Stimulated activated naive B cell treated with anti-CD40 and anti-IgM and Interleukin-4, amounts not matched to agents 10 μg/mL and 1 μg/mL and 100 μg/mL, for 72 hours (primary cell): ENCODE results near the gene MOB1A.
A peak's percentile ranks its signal among the peaks of the same experiment; 100 is the strongest.
"Not testable (repeated sequence)": the region's sequence is repeated elsewhere in the genome, so short reads cannot be mapped to it uniquely, and the experiment has no call there.

Source experiments
- ATAC-seq, 2 donors: fragments of 150-1000 bp; cut with Tn5 transposase; replicated peaks; 2 replicates each; pipeline ENCODE4 v1.10.0; 2021; ENCODE audit warnings: moderate library complexity in 1 of 2
- DNase-seq: peaks from one replicate; pipeline ENCODE4 v3.0.0; 2021
- H3K27ac Mint-ChIP-seq: one replicate; pipeline ENCODE4 v1.8.0; 2022; ENCODE audit warnings: mild to moderate bottlenecking, mixed read lengths
- H3K27me3 Mint-ChIP-seq, 2 donors: one replicate each; pipeline ENCODE4 v1.8.0; 2022; ENCODE audit warnings: mixed read lengths in 2 of 2
- H3K36me3 Mint-ChIP-seq, 2 donors: one replicate each; pipeline ENCODE4 v1.8.0; 2022; ENCODE audit warnings: mixed read lengths in 2 of 2, mild to moderate bottlenecking in 1 of 2
- H3K4me1 Mint-ChIP-seq, 2 donors: one replicate each; pipeline ENCODE4 v1.8.0; 2022; ENCODE audit warnings: mixed read lengths in 2 of 2, mild to moderate bottlenecking in 1 of 2
- H3K4me3 Mint-ChIP-seq, 2 donors: one replicate each; pipeline ENCODE4 v1.8.0; 2022; ENCODE audit warnings: mild to moderate bottlenecking in 2 of 2, mixed read lengths in 2 of 2, moderate library complexity in 1 of 2
- H3K9me3 Mint-ChIP-seq, 2 donors: one replicate each; pipeline ENCODE4 v1.8.0; 2022; ENCODE audit warnings: mixed read lengths in 2 of 2, mild to moderate bottlenecking in 1 of 2

The MOB1A gene

DNA sequence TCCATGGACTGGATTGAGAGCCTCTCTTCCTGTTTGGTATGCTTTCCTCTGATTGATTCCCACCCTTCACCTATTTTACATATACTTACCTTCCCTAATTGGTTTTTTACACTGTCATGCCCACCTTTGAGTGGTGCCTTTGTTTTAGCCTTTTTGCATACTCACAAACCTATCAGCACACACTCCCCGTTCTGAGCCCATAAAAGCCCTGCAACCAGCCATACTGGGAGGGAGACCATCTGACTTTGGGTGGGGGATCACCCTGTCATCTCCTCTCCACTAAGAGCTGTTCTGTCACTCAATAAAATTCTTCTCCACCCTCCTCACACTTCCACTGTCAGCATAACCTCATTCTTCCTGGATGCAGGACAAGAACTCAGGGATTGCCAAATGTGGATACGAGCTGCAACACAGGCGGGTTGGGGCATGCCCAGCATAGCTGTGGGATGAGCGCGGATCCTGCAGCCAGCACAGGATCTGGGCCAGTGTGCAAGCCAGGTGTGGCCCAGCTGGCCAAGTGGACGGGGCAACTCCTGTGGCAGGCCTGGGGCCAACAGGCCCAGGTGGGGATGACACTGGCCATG lies 9.4 kb upstream of the MOB1A start:
- Mint-ChIP-seq H3K4me1 (peaks cover 22 to 50% of the 10 kb centered on the region in 2 donors), H3K36me3 (no peaks in the 10 kb centered on the region), H3K27me3 (peaks cover 0 to 3% of the 10 kb centered on the region in 2 donors), H3K27ac (no peak overlapping the region), H3K9me3 (no peaks in the 10 kb centered on the region), H3K4me3 (no peak overlapping the region)
- DNase-seq (no peak), ATAC-seq (no peak)

DNA sequence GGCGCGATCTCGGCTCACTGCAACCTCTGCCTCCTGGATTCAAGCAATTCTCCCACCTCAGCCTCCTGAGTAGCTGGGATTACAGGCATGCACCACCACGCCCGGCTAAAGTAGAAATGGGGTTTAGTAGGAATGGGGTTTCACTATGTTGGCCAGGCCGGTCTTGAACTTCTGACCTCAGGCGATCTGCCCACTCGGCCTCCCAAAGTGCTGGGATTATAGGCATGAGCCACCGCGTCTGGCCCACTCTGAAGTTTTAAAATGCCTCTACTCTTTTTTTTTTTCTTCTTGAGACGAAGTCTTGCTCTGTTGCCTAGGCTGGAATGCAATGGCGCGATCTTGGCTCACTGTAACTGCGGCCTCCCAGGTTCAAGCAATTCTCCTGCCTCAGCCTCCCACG lies 8.0 kb upstream of the MOB1A start:
- H3K36me3 Mint-ChIP-seq, H3K4me3 Mint-ChIP-seq, H3K27me3 Mint-ChIP-seq, ATAC-seq, H3K9me3 Mint-ChIP-seq, DNase-seq: not testable (repeated sequence)
- Mint-ChIP-seq H3K4me1 (peaks cover 24 to 58% of the 10 kb centered on the region in 2 donors), H3K27ac (peak overlapping the region; percentile 96)

DNA sequence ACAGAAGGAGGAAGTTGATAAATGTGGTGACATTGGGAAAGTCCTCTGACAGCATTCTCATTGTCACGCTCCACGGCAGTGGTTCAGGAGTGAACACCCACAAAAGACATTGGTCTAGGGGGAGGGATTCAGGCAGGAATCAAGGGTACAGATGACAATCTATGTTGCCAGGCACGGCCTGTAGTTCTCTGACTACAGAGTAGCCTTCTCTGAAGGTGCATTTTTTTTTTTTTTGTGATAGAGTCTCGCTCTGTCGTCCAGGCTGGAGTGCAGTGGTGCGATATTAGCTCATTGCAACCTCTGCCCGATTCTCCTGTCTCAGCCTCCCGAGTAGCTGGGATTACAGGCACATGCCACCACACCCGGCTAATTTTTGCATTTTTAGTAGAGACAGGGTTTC lies 7.4 kb upstream of the MOB1A start:
- Mint-ChIP-seq H3K27me3 (peaks cover 0 to 1% of the 10 kb centered on the region in 2 donors), H3K9me3 (no peaks in the 10 kb centered on the region), H3K36me3 (no peaks in the 10 kb centered on the region), H3K27ac (peak overlapping the region; percentile 96), H3K4me3 (peak overlapping the region; percentile 36 to 79), H3K4me1 (peaks cover 24 to 63% of the 10 kb centered on the region in 2 donors)
- ATAC-seq (peak; percentile 88 to 89), DNase-seq (peak; percentile 87)

DNA sequence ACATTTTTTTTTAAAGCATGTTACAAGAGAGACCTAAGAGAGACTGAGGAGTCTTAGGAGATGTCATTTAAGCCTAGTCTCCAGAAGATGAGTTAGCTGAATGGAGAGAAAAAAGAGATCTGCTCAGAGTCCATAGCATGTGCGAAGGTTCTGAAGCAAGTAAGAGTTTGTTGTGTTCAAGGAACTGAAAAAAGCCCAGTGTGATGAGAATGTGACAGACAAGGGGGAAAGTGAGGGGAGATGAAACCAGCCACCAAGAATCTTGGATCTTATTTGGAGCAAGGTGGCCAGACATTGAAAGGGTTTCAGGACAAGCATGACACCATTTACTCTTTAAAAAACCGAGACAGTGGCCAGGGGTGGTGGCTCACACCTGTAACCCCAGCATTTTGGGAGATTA lies 5.2 kb upstream of the MOB1A start:
- Mint-ChIP-seq H3K27ac (peak overlapping the region; percentile 96), H3K4me3 (peak overlapping the region; percentile 0), H3K27me3 (no peaks in the 10 kb centered on the region), H3K4me1 (peaks cover 28 to 70% of the 10 kb centered on the region in 2 donors), H3K9me3 (peaks cover 0 to 1% of the 10 kb centered on the region in 2 donors), H3K36me3 (peaks cover 2 to 4% of the 10 kb centered on the region in 2 donors)
- DNase-seq (no peak), ATAC-seq (no peak)

DNA sequence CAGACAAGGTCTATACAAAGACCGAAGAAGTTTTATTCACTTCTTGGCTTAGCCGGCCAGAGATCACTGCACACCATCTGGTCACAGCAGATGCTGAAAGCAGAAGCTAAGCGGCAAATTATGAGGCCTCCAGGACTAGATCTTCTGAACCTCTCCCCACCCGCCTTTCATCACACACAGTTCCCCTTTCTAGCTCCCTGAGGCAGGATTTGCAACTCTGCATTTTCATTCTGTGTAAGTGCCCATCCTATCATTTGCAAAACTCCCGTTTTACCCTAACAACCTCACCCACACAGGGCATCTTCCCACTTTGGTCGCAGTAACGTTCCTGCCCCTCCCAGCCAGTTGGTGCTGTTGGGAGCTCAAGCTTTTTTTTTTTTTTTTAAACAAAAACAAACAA lies 3.1 kb upstream of the MOB1A start:
- H3K4me1 Mint-ChIP-seq: peaks cover 29 to 63% of the 10 kb centered on the region in 2 donors
- H3K27ac Mint-ChIP-seq: peak overlapping the region; percentile 100
- peaks cover 0 to 1% of the 10 kb centered on the region in 2 donors for H3K9me3 Mint-ChIP-seq
- ATAC-seq: peak; percentile 58 to 63
- no peaks in the 10 kb centered on the region for H3K27me3 Mint-ChIP-seq
- H3K4me3 Mint-ChIP-seq: peak overlapping the region; percentile 65 to 78
- peak; percentile 81 for DNase-seq
- peaks cover 8 to 10% of the 10 kb centered on the region in 2 donors for H3K36me3 Mint-ChIP-seq

DNA sequence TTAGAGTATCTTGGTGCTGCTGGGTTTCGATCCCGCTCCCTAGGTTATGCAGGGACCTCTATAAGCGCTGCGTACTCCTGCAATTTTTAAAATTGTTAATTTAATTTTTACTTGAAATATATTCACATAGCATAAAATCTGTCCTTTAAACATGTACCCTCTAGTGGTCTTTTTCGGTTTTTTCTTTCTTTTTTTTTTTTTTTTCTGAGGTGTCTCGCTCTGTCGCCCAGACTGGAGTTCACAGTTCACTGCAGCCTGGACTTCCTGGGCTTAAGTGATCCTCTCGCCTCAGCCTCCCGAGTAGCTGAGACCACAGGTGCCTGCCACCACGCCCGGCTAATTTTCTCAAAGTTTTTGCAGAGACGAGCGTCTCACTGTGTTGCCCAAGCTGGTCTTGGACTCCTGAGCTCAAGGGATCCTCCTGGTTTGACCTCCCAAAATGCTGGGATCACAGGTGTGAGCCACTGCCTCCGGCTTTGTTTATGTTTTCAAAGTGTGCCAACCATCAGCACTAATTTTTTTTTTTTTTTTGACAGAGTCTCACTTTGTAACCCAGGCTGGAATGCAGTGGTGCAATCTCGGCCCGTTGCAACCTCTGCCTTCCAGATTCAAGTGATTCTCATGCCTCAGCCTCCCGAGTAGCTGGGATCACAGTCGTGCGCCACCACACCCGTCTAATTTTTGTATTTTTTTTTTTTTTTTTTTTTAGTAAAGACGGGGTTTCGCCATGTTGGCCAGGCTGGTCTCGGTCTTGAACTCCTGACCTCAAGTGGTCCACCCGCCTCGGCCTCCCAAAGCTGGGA lies 585 bp upstream of the MOB1A start:
- no peak for DNase-seq
- peak; percentile 14 to 16 for ATAC-seq
- H3K4me1 Mint-ChIP-seq: peaks cover 24 to 61% of the 10 kb centered on the region in 2 donors

DNA sequence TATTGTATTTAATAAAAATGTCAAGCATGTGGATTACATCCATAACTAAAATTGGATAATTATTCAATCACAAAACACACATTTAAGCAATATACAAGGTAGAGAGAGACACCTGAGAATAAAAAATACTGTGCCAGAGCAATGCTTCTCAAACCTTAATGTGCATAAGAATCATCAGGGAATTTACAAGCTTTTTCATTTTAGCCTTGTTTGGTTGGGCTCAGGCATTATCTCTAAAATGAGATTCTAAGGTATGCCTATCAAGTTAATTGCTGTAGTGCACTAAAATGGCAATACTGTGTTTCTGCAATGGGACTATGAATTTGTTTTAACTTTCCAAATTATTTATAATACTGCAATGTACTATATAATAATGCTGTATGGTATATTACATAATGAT lies 983 bp downstream of the MOB1A start:
- Mint-ChIP-seq H3K9me3 (peaks cover 0 to 1% of the 10 kb centered on the region in 2 donors), H3K27me3 (no peaks in the 10 kb centered on the region), H3K4me3 (peak overlapping the region; percentile 83 to 94), H3K36me3 (peaks cover 20 to 37% of the 10 kb centered on the region in 2 donors), H3K27ac (no peak overlapping the region), H3K4me1 (peaks cover 22 to 63% of the 10 kb centered on the region in 2 donors)
- ATAC-seq (no peak), DNase-seq (no peak)

More for the DNA sequence above, 585 bp upstream of the MOB1A start:
- peaks cover 20 to 30% of the 10 kb centered on the region in 2 donors for H3K36me3 Mint-ChIP-seq
- peak overlapping the region; percentile 83 to 94 for H3K4me3 Mint-ChIP-seq
- peak overlapping the region; percentile 97 for H3K27ac Mint-ChIP-seq
- peaks cover 0 to 1% of the 10 kb centered on the region in 2 donors for H3K9me3 Mint-ChIP-seq
- no peaks in the 10 kb centered on the region for H3K27me3 Mint-ChIP-seq

DNA sequence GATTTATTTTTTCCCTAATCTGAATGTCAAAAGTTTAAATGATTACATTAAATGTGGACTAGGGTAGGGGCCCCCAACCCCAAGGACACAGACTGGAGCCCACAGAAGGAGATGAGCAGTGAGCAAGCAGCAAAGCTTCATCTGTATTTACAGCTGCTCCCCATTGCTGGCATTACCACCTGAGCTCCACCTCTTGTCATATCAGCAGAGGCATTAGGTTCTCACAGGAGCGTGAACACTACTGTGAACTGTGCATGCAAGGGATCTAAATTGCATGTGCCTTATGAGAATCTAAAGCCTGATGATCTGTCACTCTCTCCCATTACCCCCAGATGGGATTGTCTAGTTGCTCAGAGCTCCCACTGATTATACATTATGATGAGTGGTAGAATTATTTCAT lies 3.8 kb downstream of the MOB1A start:
- DNase-seq (no peak), ATAC-seq (no peak)
- peak overlapping the region; percentile 59 for H3K27ac Mint-ChIP-seq
- peak overlapping the region in 1 of 2 donors; percentile 94 for H3K4me3 Mint-ChIP-seq
- peaks cover 30 to 53% of the 10 kb centered on the region in 2 donors for H3K36me3 Mint-ChIP-seq
- no peaks in the 10 kb centered on the region for H3K27me3 Mint-ChIP-seq
- peaks cover 0 to 1% of the 10 kb centered on the region in 2 donors for H3K9me3 Mint-ChIP-seq
- peaks cover 26 to 54% of the 10 kb centered on the region in 2 donors for H3K4me1 Mint-ChIP-seq

DNA sequence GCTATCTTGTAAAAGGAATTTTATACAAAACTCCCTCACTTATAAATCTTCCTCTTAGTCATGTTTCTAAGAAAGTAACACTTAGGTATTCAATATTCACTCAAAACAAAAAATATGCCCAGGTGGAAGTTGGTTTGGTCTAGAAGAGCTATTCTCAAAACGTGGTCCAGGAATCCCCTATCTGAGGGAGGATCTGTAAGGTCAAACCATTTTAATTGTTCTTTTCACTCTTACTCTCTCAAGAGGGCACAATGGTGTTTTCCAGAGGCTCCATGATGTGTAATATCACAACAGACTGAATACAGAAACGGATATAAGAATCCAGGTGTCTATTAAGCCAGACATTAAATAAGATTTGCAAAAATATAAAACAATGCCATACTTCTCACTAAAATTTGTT lies 9.9 kb downstream of the MOB1A start:
- peak overlapping the region; percentile 86 for H3K27ac Mint-ChIP-seq
- H3K4me1 Mint-ChIP-seq: peaks cover 22 to 40% of the 10 kb centered on the region in 2 donors
- H3K9me3 Mint-ChIP-seq: peaks cover 0 to 2% of the 10 kb centered on the region in 2 donors
- peak; percentile 96 to 98 for ATAC-seq
- no peak for DNase-seq
- no peaks in the 10 kb centered on the region for H3K27me3 Mint-ChIP-seq
- peak overlapping the region; percentile 14 to 51 for H3K4me3 Mint-ChIP-seq
- H3K36me3 Mint-ChIP-seq: peaks cover 30 to 56% of the 10 kb centered on the region in 2 donors

DNA sequence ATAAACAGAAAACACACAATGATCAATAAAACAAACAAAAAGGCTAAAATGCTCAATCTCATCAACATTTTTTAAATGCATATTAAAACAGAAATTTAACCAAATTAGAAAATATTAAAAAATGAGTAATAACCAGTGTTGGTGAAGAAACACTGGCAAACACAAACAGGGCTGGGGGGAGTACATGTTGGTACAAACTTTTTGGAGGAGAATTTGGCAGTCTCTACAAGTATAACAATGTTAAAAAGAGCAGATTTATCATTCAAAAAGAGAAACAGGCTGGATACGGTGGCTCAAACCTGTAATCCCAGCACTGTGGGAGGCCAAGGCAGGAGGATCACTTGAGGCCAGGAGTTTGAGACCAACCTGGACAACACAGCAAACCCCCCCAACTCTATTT lies 13.9 kb downstream of the MOB1A start:
- H3K36me3 Mint-ChIP-seq: peaks cover 26 to 51% of the 10 kb centered on the region in 2 donors

DNA sequence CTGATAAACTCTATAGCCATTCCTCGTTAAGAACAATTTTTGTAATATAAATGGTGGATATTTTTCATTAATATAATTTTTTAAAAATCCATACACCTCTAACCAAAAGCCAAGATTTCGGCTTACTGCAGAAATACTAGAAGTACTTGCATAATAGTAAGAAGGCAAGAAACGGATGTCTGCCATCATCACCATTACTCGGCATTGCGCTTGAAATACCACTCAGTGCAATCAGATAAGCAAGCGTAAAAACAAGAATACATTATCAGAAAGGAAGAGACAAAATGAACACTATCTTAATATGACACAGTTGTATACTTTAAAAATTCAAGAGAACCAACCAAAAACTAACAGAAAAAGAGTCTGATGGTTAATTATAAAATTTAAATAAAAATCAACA lies 15.7 kb downstream of the MOB1A start:
- Mint-ChIP-seq H3K27me3 (no peaks in the 10 kb centered on the region), H3K27ac (no peak overlapping the region), H3K4me1 (peaks cover 7% of the 10 kb centered on the region in 2 donors), H3K4me3 (no peak overlapping the region), H3K9me3 (peaks cover 0 to 2% of the 10 kb centered on the region in 2 donors), H3K36me3 (peaks cover 30 to 55% of the 10 kb centered on the region in 2 donors)
- DNase-seq (no peak), ATAC-seq (no peak)

More for the DNA sequence above, 13.9 kb downstream of the MOB1A start:
- H3K27me3 Mint-ChIP-seq: no peaks in the 10 kb centered on the region
- peaks cover 13 to 21% of the 10 kb centered on the region in 2 donors for H3K4me1 Mint-ChIP-seq
- no peak overlapping the region for H3K27ac Mint-ChIP-seq
- peaks cover 0 to 2% of the 10 kb centered on the region in 2 donors for H3K9me3 Mint-ChIP-seq
- DNase-seq: no peak
- ATAC-seq: no peak
- H3K4me3 Mint-ChIP-seq: no peak overlapping the region

DNA sequence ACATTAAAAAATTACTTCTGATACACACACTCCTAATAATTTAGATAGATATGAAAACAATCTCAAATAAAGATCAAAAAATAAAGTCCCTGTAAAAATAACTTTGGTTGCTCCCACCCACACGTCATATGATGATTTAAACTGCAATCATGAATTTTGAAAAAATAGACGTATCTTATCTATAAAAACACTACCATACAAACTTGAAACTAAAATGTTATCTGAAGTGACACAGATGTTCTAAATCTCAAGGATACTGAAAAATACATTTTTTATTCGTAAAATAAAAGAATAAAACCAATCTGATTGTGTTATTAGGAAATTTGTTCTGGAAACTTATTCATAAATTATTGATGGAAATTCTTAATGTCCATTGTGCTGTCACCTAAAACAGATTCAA lies 22.8 kb downstream of the MOB1A start:
- Mint-ChIP-seq H3K36me3 (peaks cover 20 to 35% of the 10 kb centered on the region in 2 donors), H3K9me3 (no peaks in the 10 kb centered on the region), H3K4me3 (no peak overlapping the region), H3K4me1 (peaks cover 2 to 9% of the 10 kb centered on the region in 2 donors), H3K27me3 (no peaks in the 10 kb centered on the region), H3K27ac (peak overlapping the region; percentile 25)
- DNase-seq (no peak), ATAC-seq (no peak)

DNA sequence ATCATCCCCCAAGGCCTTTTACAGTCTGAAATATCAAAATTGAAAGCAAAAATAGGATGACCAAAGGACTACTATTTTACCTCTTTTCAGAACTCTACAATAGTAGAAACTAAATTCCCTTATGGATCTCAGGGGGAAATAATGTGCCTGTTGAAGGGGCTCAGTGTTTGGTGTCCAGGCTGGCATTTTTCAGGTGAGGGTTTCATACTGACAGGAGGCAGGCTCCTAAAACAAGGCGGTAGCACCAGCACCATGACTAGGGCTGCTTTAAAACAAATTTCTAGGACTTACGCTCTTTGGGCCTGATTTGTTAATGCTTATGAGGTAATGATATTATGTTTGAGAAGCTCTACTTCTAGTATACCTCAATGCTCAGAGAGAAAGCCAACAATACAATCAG lies 25.7 kb downstream of the MOB1A start:
- ATAC-seq: no peak
- Mint-ChIP-seq H3K27me3 (no peaks in the 10 kb centered on the region), H3K4me1 (peaks cover 5 to 21% of the 10 kb centered on the region in 2 donors), H3K27ac (no peak overlapping the region), H3K9me3 (no peaks in the 10 kb centered on the region), H3K4me3 (no peak overlapping the region), H3K36me3 (peaks cover 14 to 25% of the 10 kb centered on the region in 2 donors)
- DNase-seq: no peak

DNA sequence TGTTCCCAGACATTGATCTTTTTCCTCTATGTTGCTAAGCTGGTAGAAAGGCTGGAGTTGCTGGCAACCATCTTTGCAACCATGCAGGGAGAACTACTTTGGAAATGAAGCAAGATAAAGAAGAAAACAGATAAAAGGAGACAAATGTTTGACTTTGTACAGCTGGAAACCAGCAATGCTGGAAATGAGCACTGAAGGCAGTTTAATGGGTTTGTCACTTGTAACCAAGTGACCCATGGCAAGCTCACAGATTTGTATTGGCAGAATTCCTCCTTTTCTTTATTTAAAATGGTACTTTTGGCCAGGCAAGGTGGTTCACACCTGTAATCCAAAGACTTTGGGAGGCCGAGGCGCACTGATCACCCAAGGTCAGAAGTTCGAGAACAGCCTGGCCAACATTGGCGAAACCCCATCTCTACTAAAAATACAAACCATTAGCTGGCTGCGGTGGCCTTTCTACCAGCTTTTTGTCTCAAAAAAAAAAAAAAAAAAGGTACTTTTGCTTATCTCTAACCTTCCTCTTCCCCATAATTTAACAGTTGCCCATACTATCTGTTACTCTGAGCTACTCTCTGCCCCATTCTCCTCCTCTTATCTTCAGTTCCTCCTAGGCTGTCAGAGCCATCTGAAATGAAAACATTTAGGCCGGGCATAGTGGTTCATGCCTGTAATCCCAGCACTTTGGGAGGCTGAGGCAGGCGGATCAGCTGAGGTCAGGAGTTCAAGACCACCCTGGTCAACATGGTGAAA lies 28.9 kb downstream of the MOB1A start:
- peaks cover 12 to 21% of the 10 kb centered on the region in 2 donors for H3K4me1 Mint-ChIP-seq
- H3K27me3 Mint-ChIP-seq: no peaks in the 10 kb centered on the region
- peak overlapping the region; percentile 33 for H3K27ac Mint-ChIP-seq
- H3K36me3 Mint-ChIP-seq: peaks cover 12 to 22% of the 10 kb centered on the region in 2 donors
- ATAC-seq (no peak), DNase-seq (no peak)
- H3K9me3 Mint-ChIP-seq: no peaks in the 10 kb centered on the region
- peak overlapping the region in 1 of 2 donors; percentile 61 for H3K4me3 Mint-ChIP-seq
